Caki2 (cell line): Measurements from ENCODE around the gene ITGAD. TPM values are rescaled to one million over a fixed set of nuclear protein-coding genes. Genes with fewer than 3 reads are reported as not detected.
"Not testable (repeated sequence)": the region's sequence is repeated elsewhere in the genome, so short reads cannot be mapped to it uniquely, and the experiment has no call there.

ENCODE experiments used
- DNase-seq: peaks from one replicate; pipeline ENCODE4 v3.0.0-alpha.2; 2015; ENCODE audit warnings: low read depth
- in situ Hi-C: cut with HindIII; loops from 2 replicates; pipeline ENCODE4 v1.10.0; 2016; ENCODE audit warnings: low sequenced_read_pairs, low pct_unique_long_range_greater_than_20kb, mixed read lengths
- total RNA-seq: library from RNA; depleted of rRNA; stranded (reverse); fragments of >200 nt; shearing (Covaris generic); gene quantifications from 2 replicates; pipeline ENCODE4 v1.2.3, GENCODE V29; 2014; ENCODE audit warnings: low replicate concordance

The ITGAD gene
- total RNA-seq, 1 experiment from 2014 or later: not detected

GRCh38 chr16:31417036-31417435 is 23.9 kb downstream of the ITGAD start:
- in situ Hi-C loops, DNase-seq: not testable (repeated sequence)

GRCh38 chr16:31417916-31418315 is 24.8 kb downstream of the ITGAD start:
- DNase-seq: no peak
- in situ Hi-C loops: no loop called here

- no peak for DNase-seq
- in situ Hi-C loops: no loop called here
Measured at GRCh38 chr16:31420037-31420436, 26.9 kb downstream of the ITGAD start.

- in situ Hi-C loops: no loop called here
- no peak for DNase-seq
Measured at GRCh38 chr16:31421587-31421986, 28.5 kb downstream of the ITGAD start.

GRCh38 chr16:31423241-31423640 is 30.1 kb downstream of the ITGAD start:
- no peak for DNase-seq
- in situ Hi-C loops: no loop called here

- in situ Hi-C loops: no loop called here
- no peak for DNase-seq
Measured at GRCh38 chr16:31423801-31424200, 30.7 kb downstream of the ITGAD start.

GRCh38 chr16:31427441-31428278 is 34.5 kb downstream of the ITGAD start:
- in situ Hi-C loops: no loop called here
- DNase-seq: peak; percentile 59

- no peak for DNase-seq
- in situ Hi-C loops: no loop called here
Measured at GRCh38 chr16:31428279-31428597, 35.1 kb downstream of the ITGAD start, which contains the start of gene COX6A2. COX6A2 (minus strand) TSS chr16:31428360; CDS start chr16:31428325, 35 bp downstream.

GRCh38 chr16:31428638-31429247 is 35.6 kb downstream of the ITGAD start:
- in situ Hi-C loops: no loop called here
- no peak for DNase-seq

- in situ Hi-C loops: no loop called here
Measured at GRCh38 chr16:31429314-31429713, 36.2 kb downstream of the ITGAD start.

GRCh38 chr16:31429796-31430195 is 36.7 kb downstream of the ITGAD start:
- in situ Hi-C loops: no loop called here

More at GRCh38 chr16:31429314-31429713, 36.2 kb downstream of the ITGAD start:
- DNase-seq: no peak

GRCh38 chr16:31430380-31431052 is 37.4 kb downstream of the ITGAD start:
- in situ Hi-C loops: no loop called here

More at GRCh38 chr16:31429796-31430195, 36.7 kb downstream of the ITGAD start:
- DNase-seq: no peak

GRCh38 chr16:31435341-31436220 is 42.4 kb downstream of the ITGAD start:
- in situ Hi-C loops: no loop called here
- DNase-seq: no peak

More at GRCh38 chr16:31430380-31431052, 37.4 kb downstream of the ITGAD start:
- no peak for DNase-seq

- DNase-seq: no peak
- in situ Hi-C loops: no loop called here
Measured at GRCh38 chr16:31436221-31437045, 43.3 kb downstream of the ITGAD start.

GRCh38 chr16:31438414-31438813 is 45.3 kb downstream of the ITGAD start:
- no peak for DNase-seq
- in situ Hi-C loops: no loop called here

- DNase-seq, in situ Hi-C loops: not testable (repeated sequence)
Measured at GRCh38 chr16:31439023-31439422, 45.9 kb downstream of the ITGAD start.

- no peak for DNase-seq
- in situ Hi-C loops: no loop called here
Measured at GRCh38 chr16:31439519-31439918, 46.4 kb downstream of the ITGAD start.
